ENCODE results near the gene CNOT3. TPM values are rescaled to one million over a fixed set of nuclear protein-coding genes. Genes with fewer than 3 reads are reported as not detected.

CNOT3 gene
- total RNA-seq, 2 experiments from 2014 or later = 60.0 to 72.3 TPM

GRCh38 chr19:54148158-54148557, 10.6 kb downstream of the CNOT3 start:
- Mint-ChIP-seq H3K27me3 (no peaks in the 10 kb centered on the region), H3K27ac (no peak overlapping the region), H3K4me1 (no peaks in the 10 kb centered on the region), H3K36me3 (peaks cover 26% of the 10 kb centered on the region), H3K4me3 (no peak overlapping the region), H3K9me3 (no peaks in the 10 kb centered on the region)
- no peak for DNase-seq
- POLR2A ChIA-PET = interaction anchor here (1.8 kb wide), 1 partner anchor 11 kb away, joined by 7 read pairs; the partner anchor contains the start of gene LENG1
- no peak for ATAC-seq (ENCODE audit: low read depth)

GRCh38 chr19:54149021-54149812, 11.7 kb downstream of the CNOT3 start:
- H3K4me3 Mint-ChIP-seq = no peak overlapping the region
- ATAC-seq (ENCODE audit: low read depth) (no peak), DNase-seq (no peak)
- H3K4me1 Mint-ChIP-seq = peaks cover 4% of the 10 kb centered on the region
- H3K9me3 Mint-ChIP-seq = no peaks in the 10 kb centered on the region
- peaks cover 30% of the 10 kb centered on the region for H3K36me3 Mint-ChIP-seq
- no peak overlapping the region for H3K27ac Mint-ChIP-seq
- H3K27me3 Mint-ChIP-seq = no peaks in the 10 kb centered on the region
- POLR2A ChIA-PET = interaction anchor here (0.6 to 2.4 kb wide), 4 partner anchors 10 to 81 kb away, joined by 4 to 13 read pairs (median 6); partner anchors contain the start of genes CNOT3 and LENG1

GRCh38 chr19:54151362-54152035, 13.9 kb downstream of the CNOT3 start:
- H3K9me3 Mint-ChIP-seq = no peaks in the 10 kb centered on the region
- no peak for DNase-seq
- peaks cover 13% of the 10 kb centered on the region for H3K4me1 Mint-ChIP-seq
- no peak overlapping the region for H3K4me3 Mint-ChIP-seq
- no peak for ATAC-seq (ENCODE audit: low read depth)
- no peaks in the 10 kb centered on the region for H3K27me3 Mint-ChIP-seq
- POLR2A ChIA-PET = interaction anchor here (1.0 to 2.4 kb wide), 3 partner anchors 14 to 36 kb away, joined by 4 to 13 read pairs (median 4); partner anchors contain the start of genes CNOT3, PRPF31 and TFPT
- no peak overlapping the region for H3K27ac Mint-ChIP-seq
- H3K36me3 Mint-ChIP-seq = peaks cover 35% of the 10 kb centered on the region

GRCh38 chr19:54152267-54152666, 14.7 kb downstream of the CNOT3 start:
- Mint-ChIP-seq H3K4me1 (peaks cover 16% of the 10 kb centered on the region), H3K36me3 (peaks cover 41% of the 10 kb centered on the region), H3K9me3 (no peaks in the 10 kb centered on the region), H3K27ac (no peak overlapping the region), H3K4me3 (no peak overlapping the region), H3K27me3 (no peaks in the 10 kb centered on the region)
- DNase-seq (no peak), ATAC-seq (ENCODE audit: low read depth) (no peak)
- POLR2A ChIA-PET = interaction anchor here (0.6 to 1.3 kb wide), 3 partner anchors 15 to 360 kb away, joined by 4 read pairs; partner anchors contain the start of genes CNOT3, PRPF31 and TFPT

- H3K4me1 Mint-ChIP-seq = peaks cover 16% of the 10 kb centered on the region
- no peak overlapping the region for H3K4me3 Mint-ChIP-seq
- peaks cover 39% of the 10 kb centered on the region for H3K36me3 Mint-ChIP-seq
- no peak overlapping the region for H3K27ac Mint-ChIP-seq
- no peaks in the 10 kb centered on the region for H3K27me3 Mint-ChIP-seq
- DNase-seq (no peak), ATAC-seq (ENCODE audit: low read depth) (no peak)
- POLR2A ChIA-PET = interaction anchor here (0.6 to 1.3 kb wide), 2 partner anchors 16 to 361 kb away, joined by 4 read pairs; partner anchors contain the start of gene CNOT3
- no peaks in the 10 kb centered on the region for H3K9me3 Mint-ChIP-seq
Measured at GRCh38 chr19:54152878-54153524, 15.4 kb downstream of the CNOT3 start.

GRCh38 chr19:54153731-54154326, 16.3 kb downstream of the CNOT3 start:
- H3K36me3 Mint-ChIP-seq = peaks cover 37% of the 10 kb centered on the region
- peaks cover 23% of the 10 kb centered on the region for H3K4me1 Mint-ChIP-seq
- H3K9me3 Mint-ChIP-seq = no peaks in the 10 kb centered on the region
- no peaks in the 10 kb centered on the region for H3K27me3 Mint-ChIP-seq
- DNase-seq = no peak
- no peak for ATAC-seq (ENCODE audit: low read depth)
- POLR2A ChIA-PET = no interaction called here
- H3K4me3 Mint-ChIP-seq = no peak overlapping the region
- peak overlapping the region; percentile 6 for H3K27ac Mint-ChIP-seq

- POLR2A ChIA-PET = interaction anchor here (0.6 to 1.2 kb wide), 4 partner anchors 18 to 280 kb away, joined by 3 to 5 read pairs (median 3); partner anchors contain the start of gene CNOT3
- peak; percentile 21 for ATAC-seq (ENCODE audit: low read depth)
- Mint-ChIP-seq H3K27me3 (no peaks in the 10 kb centered on the region), H3K4me1 (peaks cover 27% of the 10 kb centered on the region), H3K4me3 (peak overlapping the region; percentile 52), H3K9me3 (no peaks in the 10 kb centered on the region), H3K36me3 (peaks cover 37% of the 10 kb centered on the region), H3K27ac (peak overlapping the region; percentile 90)
- DNase-seq = peak; percentile 59
Measured at GRCh38 chr19:54154603-54155345, 17.2 kb downstream of the CNOT3 start.

- POLR2A ChIA-PET = interaction anchor here (1.2 kb wide), 1 partner anchor 19 kb away, joined by 3 read pairs; the partner anchor contains the start of gene CNOT3
- ATAC-seq (ENCODE audit: low read depth) (no peak), DNase-seq (no peak)
- no peaks in the 10 kb centered on the region for H3K27me3 Mint-ChIP-seq
- peaks cover 30% of the 10 kb centered on the region for H3K4me1 Mint-ChIP-seq
- H3K4me3 Mint-ChIP-seq = peak overlapping the region; percentile 25
- no peaks in the 10 kb centered on the region for H3K9me3 Mint-ChIP-seq
- peaks cover 34% of the 10 kb centered on the region for H3K36me3 Mint-ChIP-seq
- H3K27ac Mint-ChIP-seq = no peak overlapping the region
Measured at GRCh38 chr19:54155694-54156093, 18.1 kb downstream of the CNOT3 start.

GRCh38 chr19:54156490-54156889, 18.9 kb downstream of the CNOT3 start:
- Mint-ChIP-seq H3K4me1 (peaks cover 33% of the 10 kb centered on the region), H3K4me3 (no peak overlapping the region), H3K27me3 (no peaks in the 10 kb centered on the region), H3K9me3 (no peaks in the 10 kb centered on the region), H3K27ac (no peak overlapping the region), H3K36me3 (peaks cover 30% of the 10 kb centered on the region)
- DNase-seq (no peak), ATAC-seq (ENCODE audit: low read depth) (no peak)
- POLR2A ChIA-PET = interaction anchor here (0.6 to 1.2 kb wide), 2 partner anchors 20 to 45 kb away, joined by 3 to 4 read pairs; no protein-coding TSS in a partner anchor

- POLR2A ChIA-PET = interaction anchor here (0.6 to 1.2 kb wide), 2 partner anchors 20 to 46 kb away, joined by 3 to 4 read pairs; no protein-coding TSS in a partner anchor
- Mint-ChIP-seq H3K27me3 (no peaks in the 10 kb centered on the region), H3K4me1 (peaks cover 33% of the 10 kb centered on the region), H3K4me3 (peak overlapping the region; percentile 40), H3K27ac (peak overlapping the region; percentile 66), H3K36me3 (peaks cover 30% of the 10 kb centered on the region), H3K9me3 (no peaks in the 10 kb centered on the region)
- DNase-seq (no peak), ATAC-seq (ENCODE audit: low read depth) (no peak)
Measured at GRCh38 chr19:54156953-54157352, 19.4 kb downstream of the CNOT3 start.

- Mint-ChIP-seq H3K27me3 (no peaks in the 10 kb centered on the region), H3K27ac (peak overlapping the region; percentile 99), H3K36me3 (peaks cover 26% of the 10 kb centered on the region), H3K4me3 (peak overlapping the region; percentile 97), H3K4me1 (peaks cover 40% of the 10 kb centered on the region), H3K9me3 (no peaks in the 10 kb centered on the region)
- peak; percentile 50 for DNase-seq
- POLR2A ChIA-PET = interaction anchor here (0.8 to 4.1 kb wide), 13 partner anchors 9 to 293 kb away, joined by 3 to 30 read pairs (median 6); partner anchors contain the start of genes CNOT3, MBOAT7, RPS9 and TFPT
- no peak for ATAC-seq (ENCODE audit: low read depth)
Measured at GRCh38 chr19:54158812-54159351, 21.3 kb downstream of the CNOT3 start.

Data from activated naive CD8-positive, alpha-beta T cell treated with anti-CD3 and anti-CD28 coated beads, Interleukin-2, amount 10 ng/mL, durations not matched to agents 7 days and 5 days (primary cell).